Esophagus squamous epithelium (tissue), 4 donors: Measurements from ENCODE around the gene PI4K2B.
"Not testable (repeated sequence)": the region's sequence is repeated elsewhere in the genome, so short reads cannot be mapped to it uniquely, and the experiment has no call there.

Experiments
- POLR2A ChIP-seq, 4 donors: fragments of 450-650 bp; IDR thresholded peaks; one replicate each; pipeline ENCODE4 v1.6.1; 2017; ENCODE audit warnings: antibody characterized with exemption in 4 of 4, mild to moderate bottlenecking in 4 of 4, moderate library complexity in 3 of 4
- TF ChIP-seq, protein P1 (sequence below), 6 experiments: fragments of 450-650 bp in 4 of 6; fragments of 200-600 bp in 2 of 6; sonication (generic) in 2 of 6; IDR thresholded peaks; one replicate each; pipeline ENCODE4 v1.5.1; 2016 to 2019; ENCODE audit warnings: antibody characterized with exemption in 6 of 6, mild to moderate bottlenecking in 4 of 6, moderate library complexity in 4 of 6

DNA sequence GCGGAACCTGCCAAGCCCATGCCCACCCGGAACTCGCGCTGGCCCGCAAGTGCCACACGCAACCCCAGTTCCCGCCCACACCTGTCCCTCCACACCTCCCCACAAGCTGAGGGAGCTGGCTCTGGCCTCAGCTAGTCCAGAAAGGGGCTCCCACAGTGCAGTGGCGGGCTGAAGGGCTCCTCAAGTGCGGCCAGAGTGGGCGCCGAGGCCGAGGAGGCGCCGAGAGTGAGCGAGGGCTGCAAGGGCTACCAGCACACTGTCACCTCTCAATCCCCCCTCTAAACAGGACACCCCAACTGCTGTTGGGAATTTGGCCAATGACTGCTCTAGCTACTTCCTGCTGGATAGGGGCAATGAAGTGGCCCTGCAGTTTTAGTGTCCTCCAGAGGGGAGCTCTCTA lies 5.7 kb downstream of the PI4K2B start:
- TF ChIP-seq, protein P1, sequence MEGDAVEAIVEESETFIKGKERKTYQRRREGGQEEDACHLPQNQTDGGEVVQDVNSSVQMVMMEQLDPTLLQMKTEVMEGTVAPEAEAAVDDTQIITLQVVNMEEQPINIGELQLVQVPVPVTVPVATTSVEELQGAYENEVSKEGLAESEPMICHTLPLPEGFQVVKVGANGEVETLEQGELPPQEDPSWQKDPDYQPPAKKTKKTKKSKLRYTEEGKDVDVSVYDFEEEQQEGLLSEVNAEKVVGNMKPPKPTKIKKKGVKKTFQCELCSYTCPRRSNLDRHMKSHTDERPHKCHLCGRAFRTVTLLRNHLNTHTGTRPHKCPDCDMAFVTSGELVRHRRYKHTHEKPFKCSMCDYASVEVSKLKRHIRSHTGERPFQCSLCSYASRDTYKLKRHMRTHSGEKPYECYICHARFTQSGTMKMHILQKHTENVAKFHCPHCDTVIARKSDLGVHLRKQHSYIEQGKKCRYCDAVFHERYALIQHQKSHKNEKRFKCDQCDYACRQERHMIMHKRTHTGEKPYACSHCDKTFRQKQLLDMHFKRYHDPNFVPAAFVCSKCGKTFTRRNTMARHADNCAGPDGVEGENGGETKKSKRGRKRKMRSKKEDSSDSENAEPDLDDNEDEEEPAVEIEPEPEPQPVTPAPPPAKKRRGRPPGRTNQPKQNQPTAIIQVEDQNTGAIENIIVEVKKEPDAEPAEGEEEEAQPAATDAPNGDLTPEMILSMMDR (IDR thresholded peaks at IDR 0.05) = not testable (repeated sequence)
- TF ChIP-seq POLR2A (IDR thresholded peaks at IDR 0.05) = not testable (repeated sequence)
